NCI-H1105 (cell line): Measurements from ENCODE around the gene CLVS2.

Source experiments
- DNase-seq: peaks from one replicate; lab custom pipeline; 2025; lab: John Stamatoyannopoulos, UW

CLVS2 gene

GRCh38 chr6:123024976-123025375, 28.9 kb downstream of the CLVS2 start:
- DNase-seq = no peak

- no peak for DNase-seq
Observed at GRCh38 chr6:123027408-123027807, 31.4 kb downstream of the CLVS2 start.

DNA sequence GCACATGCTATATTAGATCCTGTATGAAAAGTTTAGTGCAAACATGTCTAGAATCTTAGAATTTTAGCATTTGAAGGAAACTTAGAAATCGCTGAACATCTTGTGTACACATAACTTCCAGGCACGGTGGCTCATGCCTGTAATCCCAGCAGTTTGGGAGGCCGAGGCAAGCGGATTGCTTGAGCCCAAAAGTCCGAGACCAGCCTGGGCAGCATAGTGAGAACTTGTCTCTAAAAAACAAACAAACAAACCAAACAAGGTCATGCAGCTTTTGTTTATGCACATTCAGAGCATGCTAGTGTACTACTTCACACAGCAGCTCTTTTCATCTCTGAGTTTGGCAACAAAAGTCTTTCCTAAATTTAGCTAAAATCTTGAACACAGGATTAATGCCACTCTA, 32.2 kb downstream of the CLVS2 start:
- no peak for DNase-seq

DNA sequence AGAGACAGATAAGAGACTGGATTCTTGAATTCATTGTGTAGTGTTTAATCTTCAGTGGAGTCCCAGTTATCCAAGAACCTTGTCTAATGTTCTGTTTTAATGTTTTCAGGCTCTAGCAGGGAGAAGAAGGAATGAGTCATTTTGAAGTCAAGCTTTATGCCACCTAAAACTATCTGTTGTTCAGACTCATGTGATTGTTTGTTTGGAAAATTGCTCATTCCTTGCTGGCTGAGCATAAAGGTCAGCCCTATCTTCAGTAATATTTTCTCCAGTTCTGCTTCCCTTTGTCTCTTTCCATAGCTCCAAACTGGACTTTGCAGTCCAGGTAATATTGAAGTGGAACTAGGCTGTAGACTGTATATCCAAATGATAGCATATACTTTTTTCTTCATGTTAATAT, 34.2 kb downstream of the CLVS2 start:
- no peak for DNase-seq

GRCh38 chr6:123036648-123037047, 40.6 kb downstream of the CLVS2 start:
- DNase-seq = no peak

DNA sequence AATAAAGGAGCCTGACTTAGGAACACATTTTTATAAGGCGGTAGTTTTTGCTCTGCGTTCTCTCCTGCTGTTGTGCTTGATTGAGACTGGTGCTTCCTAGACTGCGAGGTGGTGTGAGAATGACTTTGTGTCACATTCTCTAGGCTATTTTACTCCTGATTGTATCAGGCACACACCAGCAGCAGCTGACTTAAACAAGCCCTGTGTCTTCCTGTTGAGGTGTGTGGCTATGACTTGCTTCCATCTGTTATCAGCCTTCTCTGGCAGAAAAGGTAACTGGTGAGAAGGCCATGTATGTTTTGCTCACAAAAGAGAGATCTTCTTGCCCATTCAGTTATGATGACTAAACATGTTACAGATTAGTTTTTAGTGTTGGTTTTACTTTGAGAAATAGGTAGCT, 43.4 kb downstream of the CLVS2 start:
- DNase-seq = no peak

DNA sequence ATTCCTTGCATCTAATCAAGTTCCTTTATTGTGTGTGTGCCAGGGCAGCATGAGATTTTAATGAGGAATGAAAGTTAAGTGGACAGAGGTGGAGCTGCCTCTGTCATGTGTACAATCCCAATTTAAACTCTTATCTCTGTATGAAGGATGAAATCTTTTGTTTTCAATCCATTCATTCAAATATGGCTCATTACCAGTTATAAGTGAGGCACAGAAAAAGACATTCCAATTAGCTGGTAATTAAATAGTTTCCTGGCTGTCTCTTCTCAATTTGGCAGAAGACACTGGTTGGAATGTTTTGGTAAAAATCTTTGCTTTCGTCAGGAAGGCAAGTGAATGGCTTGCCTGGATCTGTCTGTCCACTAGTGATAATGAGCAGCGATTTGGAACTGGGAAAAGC, 46.4 kb downstream of the CLVS2 start:
- peak; percentile 43 for DNase-seq

DNA sequence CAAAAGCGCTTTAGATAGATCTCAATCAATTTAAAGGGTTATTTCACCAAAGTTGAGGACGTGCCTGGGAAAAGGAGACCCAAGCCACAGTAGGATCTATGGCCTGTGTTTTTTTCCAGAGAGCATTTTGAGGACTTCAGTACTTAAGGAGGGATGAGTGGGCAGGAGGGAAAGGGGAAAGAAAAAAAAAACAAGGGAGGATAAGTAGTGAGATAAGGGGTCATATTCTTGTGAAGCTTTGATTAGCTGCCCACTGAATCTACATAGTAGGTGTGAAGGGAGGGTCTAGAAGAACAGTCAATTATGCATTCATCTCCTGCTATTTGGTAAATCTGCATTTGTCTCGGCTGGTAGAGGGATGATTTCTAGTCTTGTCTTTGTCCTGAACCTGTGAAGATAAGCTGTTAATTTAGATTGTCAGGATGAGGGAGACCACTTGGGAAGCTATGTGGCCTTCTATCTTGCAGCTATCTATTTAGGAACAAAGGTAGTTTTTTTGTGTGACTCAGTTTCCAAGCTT, 48.4 kb downstream of the CLVS2 start:
- DNase-seq = no peak

GRCh38 chr6:123053602-123054225, 57.7 kb downstream of the CLVS2 start:
- no peak for DNase-seq

DNA sequence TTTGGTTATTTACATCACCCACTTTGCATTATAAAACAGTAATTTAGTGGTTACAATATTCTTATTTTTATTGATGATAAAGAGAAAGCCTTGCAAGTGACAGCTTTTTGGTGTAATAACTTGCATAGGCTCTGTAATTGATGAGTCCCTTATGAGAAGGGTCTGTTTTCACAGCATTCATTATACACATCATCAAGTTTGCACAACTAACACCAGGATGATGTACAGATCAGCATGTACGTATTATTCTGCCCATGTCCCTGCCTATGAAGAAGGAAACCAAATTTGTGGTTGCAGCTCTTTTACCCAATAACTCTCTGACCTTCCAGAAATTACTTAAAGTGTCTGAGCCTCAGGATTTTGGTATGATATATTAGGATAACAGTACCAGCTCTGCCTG, 59.2 kb downstream of the CLVS2 start:
- DNase-seq = no peak

DNA sequence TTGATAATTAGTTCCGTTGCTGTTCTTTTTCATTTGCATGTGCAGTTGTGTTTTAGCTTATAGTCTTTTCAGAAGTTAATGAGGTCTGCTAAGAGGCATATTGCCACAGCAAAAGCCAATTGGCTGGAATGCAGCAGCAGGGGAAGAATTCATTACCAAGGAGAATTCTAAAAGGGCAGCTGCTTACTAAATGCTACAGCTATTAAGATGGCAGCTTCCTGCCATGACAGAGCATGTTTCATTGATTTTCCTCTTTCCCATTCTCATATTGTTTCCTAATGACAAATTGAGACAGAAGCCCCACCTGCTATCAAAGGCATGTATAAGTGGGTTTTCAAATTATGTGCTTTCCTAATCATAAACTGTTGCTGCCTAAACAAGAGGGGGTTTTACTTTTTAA, 66.6 kb downstream of the CLVS2 start:
- peak; percentile 90 for DNase-seq

DNA sequence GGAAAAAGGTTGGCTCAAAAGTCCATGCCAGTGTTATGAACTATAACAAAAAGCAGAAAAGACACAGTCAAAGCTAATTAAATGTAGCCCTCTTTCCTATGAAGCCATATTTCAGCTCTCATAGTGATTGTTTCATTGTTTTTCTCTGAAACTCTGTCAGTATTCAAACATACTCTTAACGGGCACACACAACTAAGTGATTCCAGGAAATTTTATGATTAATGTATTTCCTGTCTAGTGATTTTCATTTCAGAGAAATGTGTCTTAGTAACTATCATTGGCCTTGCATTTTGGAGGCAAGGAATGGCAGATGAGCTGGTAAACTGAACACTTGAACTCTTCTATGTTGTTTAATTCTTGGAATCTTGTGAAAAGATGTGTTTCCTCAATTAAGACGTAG, 68.0 kb downstream of the CLVS2 start:
- DNase-seq = no peak

GRCh38 chr6:123074616-123075015, 78.6 kb downstream of the CLVS2 start:
- no peak for DNase-seq

GRCh38 chr6:123085403-123085802, 89.4 kb downstream of the CLVS2 start:
- no peak for DNase-seq

DNA sequence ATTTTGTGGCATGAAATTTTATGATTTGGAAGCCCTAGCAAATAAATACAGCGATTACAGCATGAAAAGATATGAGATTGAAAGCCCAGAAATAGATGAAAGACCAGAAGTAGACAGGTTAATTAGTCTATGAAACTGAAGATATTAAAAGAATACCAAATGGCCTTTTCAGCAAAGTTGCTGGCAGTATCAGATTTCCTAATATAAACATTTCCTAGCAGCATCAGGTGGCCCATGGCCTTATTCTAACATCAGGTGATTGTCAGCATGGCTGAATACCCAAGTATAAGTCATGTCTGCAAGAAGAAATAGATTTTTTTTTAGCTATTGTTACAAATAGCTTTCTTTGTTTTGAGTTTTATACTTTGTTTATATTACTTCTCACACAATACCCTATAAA, 93.2 kb downstream of the CLVS2 start:
- DNase-seq = peak; percentile 68

DNA sequence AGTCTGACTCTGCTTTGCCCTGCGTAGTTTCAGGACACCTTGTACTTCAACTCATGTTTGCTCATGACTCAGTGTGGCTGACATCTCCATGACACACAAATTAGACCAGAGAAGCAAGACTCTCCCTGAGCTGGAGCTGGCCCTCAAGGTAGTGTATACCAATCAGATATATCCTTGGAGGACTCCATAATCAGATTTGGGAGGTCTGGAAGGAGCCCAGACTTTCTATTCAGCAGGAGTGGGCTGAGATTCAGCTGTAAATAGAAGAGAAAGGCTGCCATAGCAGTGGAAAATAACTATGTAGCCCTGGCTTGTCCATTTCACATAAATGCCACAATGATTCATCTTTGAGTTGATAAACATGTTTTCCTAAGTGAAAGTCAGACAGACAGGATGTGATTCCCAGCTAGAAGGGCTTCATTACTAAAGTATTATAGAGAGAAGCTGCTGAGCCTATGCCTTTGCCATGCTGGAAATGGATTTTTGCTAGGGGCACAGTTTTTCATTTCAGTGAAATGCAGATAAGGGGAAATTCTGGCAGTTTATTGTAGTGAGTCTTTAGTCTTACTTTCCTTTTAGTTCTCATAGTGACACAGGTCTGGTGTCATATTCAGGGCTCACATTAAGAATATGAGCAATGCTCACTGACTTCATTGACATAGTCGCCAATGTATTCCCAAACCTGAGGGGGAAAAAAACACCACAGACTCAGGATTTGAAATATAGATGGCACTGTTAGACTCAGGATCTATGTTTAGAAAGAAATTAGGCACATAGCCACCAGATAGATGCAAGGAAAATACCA, 95.3 kb downstream of the CLVS2 start:
- no peak for DNase-seq

DNA sequence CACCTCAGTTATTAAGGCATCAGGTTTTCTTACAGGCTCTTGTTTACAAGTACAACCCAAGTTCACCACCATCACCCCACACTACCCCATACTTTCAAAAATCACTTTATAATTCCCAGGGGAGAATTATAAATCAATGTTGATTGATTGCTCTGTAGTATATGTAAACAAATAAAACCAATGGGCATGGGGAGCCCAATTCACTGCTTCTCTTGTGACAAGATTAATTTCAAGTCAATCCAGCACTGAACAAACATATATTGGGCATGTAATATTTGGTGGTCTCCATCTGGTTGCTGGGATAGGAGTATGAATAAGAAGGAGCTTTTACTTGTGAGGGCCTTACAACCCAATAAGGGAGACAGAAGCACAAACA, 95.8 kb downstream of the CLVS2 start:
- no peak for DNase-seq

DNA sequence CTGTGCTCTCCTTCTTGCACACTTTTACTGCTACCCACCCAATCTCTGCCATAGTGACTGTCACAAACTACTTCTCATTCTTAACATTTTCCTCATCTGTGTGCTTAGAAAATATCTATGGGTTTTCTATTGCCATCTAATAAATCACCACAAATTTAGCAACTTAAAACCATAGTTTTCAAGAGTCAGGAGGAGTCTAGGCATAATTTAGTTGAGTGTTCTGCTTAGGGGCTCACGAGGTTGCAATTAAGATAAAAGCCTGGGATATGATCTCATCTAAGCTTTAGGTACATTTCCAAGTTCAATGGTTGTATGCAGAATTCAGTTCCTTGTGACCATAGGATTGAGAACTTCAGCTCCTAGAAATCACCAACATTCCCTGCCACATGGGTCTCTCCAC, 98.8 kb downstream of the CLVS2 start:
- DNase-seq = no peak

DNA sequence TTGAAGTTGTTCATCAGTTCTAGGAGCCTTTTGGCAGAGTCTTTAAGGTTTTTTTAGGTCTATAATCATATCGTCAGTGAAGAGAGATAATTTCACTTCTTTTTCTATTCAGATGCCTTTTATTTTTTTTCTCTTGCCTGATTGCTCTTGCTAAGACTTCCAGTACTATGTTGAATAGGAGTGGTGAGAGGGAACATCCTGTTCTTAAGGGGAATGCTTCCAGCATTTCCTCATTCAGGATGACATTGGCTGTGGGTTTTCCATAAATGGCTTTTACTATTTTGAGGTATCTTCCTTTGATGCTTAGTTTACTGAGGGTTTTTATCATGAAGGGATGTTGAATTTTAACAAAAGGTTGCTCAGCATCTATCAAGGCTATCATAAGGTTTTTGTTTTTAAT, 109.5 kb downstream of the CLVS2 start:
- DNase-seq = no peak

DNA sequence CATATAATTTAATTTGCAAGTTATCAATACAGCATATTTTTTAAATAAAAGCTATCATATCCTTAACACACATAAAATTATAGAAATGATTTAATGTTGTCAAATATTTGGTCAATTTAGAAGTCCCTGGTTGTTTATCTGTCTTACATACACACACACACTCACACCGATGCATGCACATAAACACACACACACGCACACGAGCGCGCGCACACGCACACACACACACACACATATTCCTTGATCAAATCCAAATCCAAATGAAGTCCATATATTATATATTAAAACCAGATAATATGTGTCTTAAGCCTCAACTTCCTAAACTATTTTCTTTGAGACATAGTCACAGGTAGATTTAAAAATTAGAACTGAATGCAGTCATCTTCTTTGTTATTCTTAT, 120.3 kb downstream of the CLVS2 start:
- DNase-seq = no peak

DNA sequence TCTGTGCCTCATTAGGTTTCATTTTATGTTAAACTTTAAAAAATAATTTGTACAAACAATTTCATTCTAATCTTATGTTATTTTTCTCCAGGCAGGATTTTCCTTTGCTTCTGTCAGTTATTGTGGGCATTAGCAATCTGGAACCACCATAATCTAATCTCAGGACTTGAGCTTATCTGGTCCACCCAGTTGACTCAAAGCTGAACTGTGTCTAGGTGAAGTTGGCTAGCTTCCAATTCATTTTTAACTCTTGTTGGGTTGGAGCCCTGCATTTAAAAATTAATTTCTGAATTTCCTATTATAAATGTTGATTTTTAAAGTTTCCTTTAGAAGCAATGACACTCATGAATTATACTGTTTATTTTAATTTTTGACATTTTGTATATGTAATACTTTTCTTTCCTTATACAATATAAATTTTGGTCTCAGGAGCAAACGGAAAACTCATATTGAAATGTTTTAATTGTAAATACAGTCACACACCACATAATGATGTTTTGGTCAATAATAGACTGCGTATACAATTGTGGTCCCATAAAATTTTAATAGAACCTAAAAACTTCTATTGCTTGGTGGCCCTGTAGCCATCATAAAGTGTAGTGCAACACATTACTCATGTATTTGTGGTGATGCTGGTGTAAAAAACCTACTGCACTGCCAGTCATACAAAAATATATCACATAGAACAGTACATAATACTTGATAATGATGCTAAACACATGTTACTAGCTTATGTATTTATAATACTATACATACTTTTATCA, 121.3 kb downstream of the CLVS2 start:
- no peak for DNase-seq

GRCh38 chr6:123118811-123119210, 122.8 kb downstream of the CLVS2 start:
- DNase-seq = no peak
